HUES6 (cell line): ENCODE data around the gene UBA7.

Source experiments
- H3K27ac ChIP-seq: 2 replicates; pipeline ENCODE4 v1.7.0; 2013; ENCODE audit warnings: low read depth, mild to moderate bottlenecking, low read length, inconsistent platforms
- H3K27me3 ChIP-seq: 2 replicates; pipeline ENCODE4 v1.6.1; 2013; ENCODE audit warnings: low read length; ENCODE audit not compliant: control insufficient read depth, insufficient read depth
- H3K36me3 ChIP-seq: 2 replicates; pipeline ENCODE4 v1.6.1; 2013; ENCODE audit warnings: low read length; ENCODE audit not compliant: control insufficient read depth, insufficient read depth
- H3K4me1 ChIP-seq: 2 replicates; pipeline ENCODE4 v1.6.1; 2013; ENCODE audit warnings: low read length; ENCODE audit not compliant: control insufficient read depth, insufficient read depth
- H3K4me3 ChIP-seq: 2 replicates; pipeline ENCODE4 v1.5.1; 2013; ENCODE audit warnings: low read depth, low read length
- H3K9ac ChIP-seq: one replicate; pipeline ENCODE4 v1.6.1; 2013; ENCODE audit warnings: mild to moderate bottlenecking, low read length
- H3K9me3 ChIP-seq: 2 replicates; pipeline ENCODE4 v1.6.1; 2013; ENCODE audit warnings: low read depth, low read length; ENCODE audit not compliant: control insufficient read depth, insufficient read depth

UBA7 gene

GRCh38 chr3:49757197-49757596 lies 56.6 kb downstream of the UBA7 start:
- Histone ChIP-seq H3K4me1 (no peaks in the 10 kb centered on the region), H3K4me3 (no peak overlapping the region), H3K9ac (no peak overlapping the region), H3K36me3 (no peaks in the 10 kb centered on the region), H3K27ac (no peak overlapping the region), H3K9me3 (no peaks in the 10 kb centered on the region), H3K27me3 (no peaks in the 10 kb centered on the region)

- Histone ChIP-seq H3K4me1 (no peaks in the 10 kb centered on the region), H3K9me3 (no peaks in the 10 kb centered on the region), H3K9ac (no peak overlapping the region), H3K36me3 (no peaks in the 10 kb centered on the region), H3K27ac (no peak overlapping the region), H3K4me3 (no peak overlapping the region), H3K27me3 (no peaks in the 10 kb centered on the region)
Measured at GRCh38 chr3:49756036-49756435, 57.7 kb downstream of the UBA7 start.
